SK-N-SH treated with all-trans-retinoic acid at 6 μM for 48 hours (cell line): ENCODE results near the gene KIF1C.

Source experiments
- ARNTL ChIP-seq: fragments of 450-650 bp; formaldehyde crosslinking; IDR thresholded peaks from 2 replicates; pipeline ENCODE4 v1.5.0; 2020; ENCODE audit warnings: low read depth, mild to moderate bottlenecking, moderate library complexity, borderline replicate concordance
- CSDC2 ChIP-seq: fragments of 250-450 bp; sonication (Bioruptor Pico); IDR thresholded peaks from 2 replicates; pipeline ENCODE4 v1.5.0; 2020; ENCODE audit warnings: mild to moderate bottlenecking, moderate library complexity
- GLIS3 ChIP-seq: fragments of 250-450 bp; sonication (Bioruptor Pico); IDR thresholded peaks from 2 replicates; pipeline ENCODE4 v1.5.0; 2020; ENCODE audit warnings: mild to moderate bottlenecking, moderate library complexity
- RARB ChIP-seq: fragments of 250-450 bp; sonication (Bioruptor Pico); IDR thresholded peaks from 2 replicates; pipeline ENCODE4 v1.8.0; 2021; ENCODE audit warnings: mild to moderate bottlenecking, moderate library complexity
- SNAI2 ChIP-seq: fragments of 250-450 bp; sonication (Bioruptor Pico); IDR thresholded peaks from 2 replicates; pipeline ENCODE4 v1.5.0; 2020; ENCODE audit warnings: mild to moderate bottlenecking, moderate library complexity
- TOX ChIP-seq: fragments of 250-450 bp; sonication (Bioruptor Pico); IDR thresholded peaks from 2 replicates; pipeline ENCODE4 v1.8.0; 2021; ENCODE audit warnings: mild to moderate bottlenecking, moderate library complexity, borderline replicate concordance
- ZFP30 ChIP-seq: fragments of 450-650 bp; formaldehyde crosslinking; IDR thresholded peaks from 2 replicates; pipeline ENCODE4 v1.5.0; 2022; ENCODE audit warnings: mild to moderate bottlenecking, moderate library complexity
- ZNF70 ChIP-seq: fragments of 450-650 bp; formaldehyde crosslinking; IDR thresholded peaks from 2 replicates; pipeline ENCODE4 v1.5.0; 2020; ENCODE audit warnings: mild to moderate bottlenecking, moderate library complexity
- ZNF8 ChIP-seq: fragments of 450-650 bp; formaldehyde crosslinking; IDR thresholded peaks from 2 replicates; pipeline ENCODE4 v1.5.0; 2020; ENCODE audit warnings: mild to moderate bottlenecking, moderate library complexity
- TF ChIP-seq, protein P1 (sequence below): fragments of 250-450 bp; sonication (Bioruptor Pico); IDR thresholded peaks from 2 replicates; pipeline ENCODE4 v1.5.1; 2021; ENCODE audit warnings: mild to moderate bottlenecking, moderate library complexity
- TF ChIP-seq, protein P2 (sequence below): fragments of 250-450 bp; sonication (Bioruptor Pico); IDR thresholded peaks from 2 replicates; pipeline ENCODE4 v1.5.1; 2020; ENCODE audit warnings: low read depth, mild to moderate bottlenecking, moderate library complexity
- TF ChIP-seq, protein P3 (sequence below): fragments of 250-450 bp; sonication (Bioruptor Pico); IDR thresholded peaks from 2 replicates; pipeline ENCODE4 v1.8.0; 2020; ENCODE audit warnings: mild to moderate bottlenecking, moderate library complexity, borderline replicate concordance
- TF ChIP-seq, protein P4 (sequence below): fragments of 250-450 bp; sonication (Bioruptor Pico); IDR thresholded peaks from 2 replicates; pipeline ENCODE4 v1.8.0; 2021; ENCODE audit warnings: low read depth, mild to moderate bottlenecking, moderate library complexity, borderline replicate concordance

- TF ChIP-seq ZNF70 (CRISPR knock-in tag) (no peak), SNAI2 (CRISPR knock-in tag) (no peak), ZNF8 (no peak), ARNTL (CRISPR knock-in tag) (no peak), RARB (CRISPR knock-in tag) (no peak), CSDC2 (no peak), ZFP30 (CRISPR knock-in tag) (no peak), GLIS3 (CRISPR knock-in tag) (no peak), TOX (CRISPR knock-in tag) (no peak)
- TF ChIP-seq, protein P1, sequence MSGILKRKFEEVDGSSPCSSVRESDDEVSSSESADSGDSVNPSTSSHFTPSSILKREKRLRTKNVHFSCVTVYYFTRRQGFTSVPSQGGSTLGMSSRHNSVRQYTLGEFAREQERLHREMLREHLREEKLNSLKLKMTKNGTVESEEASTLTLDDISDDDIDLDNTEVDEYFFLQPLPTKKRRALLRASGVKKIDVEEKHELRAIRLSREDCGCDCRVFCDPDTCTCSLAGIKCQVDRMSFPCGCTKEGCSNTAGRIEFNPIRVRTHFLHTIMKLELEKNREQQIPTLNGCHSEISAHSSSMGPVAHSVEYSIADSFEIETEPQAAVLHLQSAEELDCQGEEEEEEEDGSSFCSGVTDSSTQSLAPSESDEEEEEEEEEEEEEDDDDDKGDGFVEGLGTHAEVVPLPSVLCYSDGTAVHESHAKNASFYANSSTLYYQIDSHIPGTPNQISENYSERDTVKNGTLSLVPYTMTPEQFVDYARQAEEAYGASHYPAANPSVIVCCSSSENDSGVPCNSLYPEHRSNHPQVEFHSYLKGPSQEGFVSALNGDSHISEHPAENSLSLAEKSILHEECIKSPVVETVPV (CRISPR knock-in tag), result no peak
- TF ChIP-seq, protein P2, sequence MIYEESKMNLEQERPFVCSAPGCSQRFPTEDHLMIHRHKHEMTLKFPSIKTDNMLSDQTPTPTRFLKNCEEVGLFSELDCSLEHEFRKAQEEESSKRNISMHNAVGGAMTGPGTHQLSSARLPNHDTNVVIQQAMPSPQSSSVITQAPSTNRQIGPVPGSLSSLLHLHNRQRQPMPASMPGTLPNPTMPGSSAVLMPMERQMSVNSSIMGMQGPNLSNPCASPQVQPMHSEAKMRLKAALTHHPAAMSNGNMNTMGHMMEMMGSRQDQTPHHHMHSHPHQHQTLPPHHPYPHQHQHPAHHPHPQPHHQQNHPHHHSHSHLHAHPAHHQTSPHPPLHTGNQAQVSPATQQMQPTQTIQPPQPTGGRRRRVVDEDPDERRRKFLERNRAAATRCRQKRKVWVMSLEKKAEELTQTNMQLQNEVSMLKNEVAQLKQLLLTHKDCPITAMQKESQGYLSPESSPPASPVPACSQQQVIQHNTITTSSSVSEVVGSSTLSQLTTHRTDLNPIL (CRISPR knock-in tag), result no peak
- TF ChIP-seq, protein P3, sequence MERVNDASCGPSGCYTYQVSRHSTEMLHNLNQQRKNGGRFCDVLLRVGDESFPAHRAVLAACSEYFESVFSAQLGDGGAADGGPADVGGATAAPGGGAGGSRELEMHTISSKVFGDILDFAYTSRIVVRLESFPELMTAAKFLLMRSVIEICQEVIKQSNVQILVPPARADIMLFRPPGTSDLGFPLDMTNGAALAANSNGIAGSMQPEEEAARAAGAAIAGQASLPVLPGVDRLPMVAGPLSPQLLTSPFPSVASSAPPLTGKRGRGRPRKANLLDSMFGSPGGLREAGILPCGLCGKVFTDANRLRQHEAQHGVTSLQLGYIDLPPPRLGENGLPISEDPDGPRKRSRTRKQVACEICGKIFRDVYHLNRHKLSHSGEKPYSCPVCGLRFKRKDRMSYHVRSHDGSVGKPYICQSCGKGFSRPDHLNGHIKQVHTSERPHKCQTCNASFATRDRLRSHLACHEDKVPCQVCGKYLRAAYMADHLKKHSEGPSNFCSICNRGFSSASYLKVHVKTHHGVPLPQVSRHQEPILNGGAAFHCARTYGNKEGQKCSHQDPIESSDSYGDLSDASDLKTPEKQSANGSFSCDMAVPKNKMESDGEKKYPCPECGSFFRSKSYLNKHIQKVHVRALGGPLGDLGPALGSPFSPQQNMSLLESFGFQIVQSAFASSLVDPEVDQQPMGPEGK, result no peak
- TF ChIP-seq, protein P4, sequence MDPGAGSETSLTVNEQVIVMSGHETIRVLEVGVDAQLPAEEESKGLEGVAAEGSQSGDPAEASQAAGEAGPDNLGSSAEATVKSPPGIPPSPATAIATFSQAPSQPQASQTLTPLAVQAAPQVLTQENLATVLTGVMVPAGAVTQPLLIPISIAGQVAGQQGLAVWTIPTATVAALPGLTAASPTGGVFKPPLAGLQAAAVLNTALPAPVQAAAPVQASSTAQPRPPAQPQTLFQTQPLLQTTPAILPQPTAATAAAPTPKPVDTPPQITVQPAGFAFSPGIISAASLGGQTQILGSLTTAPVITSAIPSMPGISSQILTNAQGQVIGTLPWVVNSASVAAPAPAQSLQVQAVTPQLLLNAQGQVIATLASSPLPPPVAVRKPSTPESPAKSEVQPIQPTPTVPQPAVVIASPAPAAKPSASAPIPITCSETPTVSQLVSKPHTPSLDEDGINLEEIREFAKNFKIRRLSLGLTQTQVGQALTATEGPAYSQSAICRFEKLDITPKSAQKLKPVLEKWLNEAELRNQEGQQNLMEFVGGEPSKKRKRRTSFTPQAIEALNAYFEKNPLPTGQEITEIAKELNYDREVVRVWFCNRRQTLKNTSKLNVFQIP, result no peak
These were observed 19.0 kb upstream of the KIF1C start for GRCh38 chr17:4978726-4979125.
